IPS-18a (cell line): Measurements from ENCODE around the gene SLC35F1.

ENCODE experiments used
- H3K27ac ChIP-seq: one replicate; pipeline ENCODE4 v1.5.1; 2013; ENCODE audit warnings: low read length
- H3K27me3 ChIP-seq: one replicate; pipeline ENCODE4 v1.6.1; 2013; ENCODE audit warnings: mild to moderate bottlenecking, low read length; ENCODE audit not compliant: control insufficient read depth, insufficient read depth
- H3K36me3 ChIP-seq: one replicate; pipeline ENCODE4 v1.6.1; 2013; ENCODE audit warnings: low read depth, low read length; ENCODE audit not compliant: control insufficient read depth
- H3K4me1 ChIP-seq: one replicate; pipeline ENCODE4 v1.6.1; 2013; ENCODE audit warnings: low read depth, low read length; ENCODE audit not compliant: control insufficient read depth
- H3K4me3 ChIP-seq: one replicate; pipeline ENCODE4 v1.5.1; 2013; ENCODE audit warnings: low read length
- H3K9ac ChIP-seq: one replicate; pipeline ENCODE4 v1.6.1; 2013; ENCODE audit warnings: mild to moderate bottlenecking, low read length, moderate library complexity
- H3K9me3 ChIP-seq: one replicate; pipeline ENCODE4 v1.6.1; 2013; ENCODE audit warnings: low read depth, low read length; ENCODE audit not compliant: control insufficient read depth

SLC35F1 gene

DNA sequence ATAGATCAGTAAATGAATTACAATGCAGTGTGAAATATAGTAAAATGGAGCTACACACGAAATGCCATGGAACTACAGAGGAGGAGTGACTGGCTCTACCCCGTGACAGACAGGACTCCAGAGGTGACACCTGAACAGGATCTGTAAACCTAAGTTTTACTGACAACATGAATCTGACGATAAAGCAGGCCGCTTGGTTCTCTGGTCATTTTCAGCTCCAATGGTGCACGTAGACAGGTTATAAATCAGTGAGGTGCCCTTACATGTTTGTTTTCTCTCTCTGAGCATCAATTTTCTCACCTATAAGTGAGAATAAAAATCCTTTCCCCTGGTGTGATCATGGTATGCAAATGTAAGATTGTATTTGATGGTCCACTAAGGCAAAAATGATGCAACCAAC is 339.3 kb downstream of the SLC35F1 start:
- Histone ChIP-seq H3K9ac (no peak overlapping the region), H3K27me3 (no peaks in the 10 kb centered on the region), H3K4me3 (no peak overlapping the region), H3K4me1 (no peaks in the 10 kb centered on the region), H3K27ac (no peak overlapping the region), H3K9me3 (no peaks in the 10 kb centered on the region), H3K36me3 (no peaks in the 10 kb centered on the region)

DNA sequence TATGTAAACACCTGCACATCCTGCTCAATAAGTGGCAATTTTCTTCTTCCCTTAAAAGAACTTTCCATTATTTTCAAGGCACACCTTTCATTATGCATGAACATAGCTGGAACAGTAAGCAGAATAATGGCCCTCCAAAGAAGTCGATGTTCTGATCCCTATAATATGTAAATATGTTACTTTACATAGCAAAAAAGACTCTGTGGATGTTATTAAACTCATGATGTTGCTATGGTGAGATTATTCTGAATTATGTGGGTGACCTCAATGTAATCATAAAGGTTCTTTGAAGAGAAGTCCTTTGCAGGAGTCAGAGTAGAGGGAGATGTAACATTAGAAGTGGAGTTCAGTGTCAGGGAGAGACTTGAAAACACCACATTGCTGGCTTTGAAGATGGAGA is 341.1 kb downstream of the SLC35F1 start:
- no peaks in the 10 kb centered on the region for H3K9me3 ChIP-seq
- no peaks in the 10 kb centered on the region for H3K4me1 ChIP-seq
- no peak overlapping the region for H3K27ac ChIP-seq
- H3K9ac ChIP-seq = no peak overlapping the region
- no peaks in the 10 kb centered on the region for H3K27me3 ChIP-seq
- no peaks in the 10 kb centered on the region for H3K36me3 ChIP-seq
- H3K4me3 ChIP-seq = no peak overlapping the region

DNA sequence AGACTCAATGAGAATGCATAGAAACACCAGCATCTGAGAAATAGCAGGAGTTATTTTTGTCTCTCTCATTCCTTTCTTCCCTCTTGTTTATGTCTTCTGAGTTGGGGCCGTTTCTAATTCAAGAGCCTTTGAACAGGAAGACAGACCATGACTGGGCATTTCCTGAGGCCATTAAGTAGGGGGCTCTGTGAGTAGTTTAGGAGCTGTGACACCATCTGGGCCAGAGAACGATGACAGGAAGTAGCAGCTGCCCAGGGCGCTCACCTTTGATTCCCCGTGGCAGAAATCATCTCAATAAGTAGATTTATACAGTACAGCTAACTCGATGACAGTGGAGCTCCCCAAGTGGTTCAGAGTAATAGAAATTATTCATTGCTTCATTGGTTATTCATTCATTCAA is 342.6 kb downstream of the SLC35F1 start:
- no peaks in the 10 kb centered on the region for H3K4me1 ChIP-seq
- no peaks in the 10 kb centered on the region for H3K36me3 ChIP-seq
- no peak overlapping the region for H3K4me3 ChIP-seq
- no peak overlapping the region for H3K9ac ChIP-seq
- no peak overlapping the region for H3K27ac ChIP-seq
- no peaks in the 10 kb centered on the region for H3K9me3 ChIP-seq
- no peaks in the 10 kb centered on the region for H3K27me3 ChIP-seq

DNA sequence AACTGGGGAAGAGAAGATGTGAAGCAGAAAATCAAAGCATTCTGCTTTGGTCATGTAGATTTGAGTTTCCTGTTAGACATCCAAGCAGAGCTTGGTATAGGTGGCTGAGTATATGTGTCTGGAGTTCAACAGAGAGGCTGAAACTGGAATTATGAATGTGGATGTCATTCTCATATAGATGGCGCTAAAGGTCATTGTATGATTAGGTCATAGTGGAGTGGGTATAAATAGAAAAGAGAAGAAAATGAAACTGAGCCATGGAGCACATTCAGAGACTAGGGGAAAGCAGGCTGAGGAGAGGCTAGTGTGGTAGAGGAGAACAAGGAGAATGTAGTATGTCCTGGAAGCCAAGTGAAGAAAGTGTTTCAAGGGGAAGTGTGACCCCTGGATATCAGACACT is 345.4 kb downstream of the SLC35F1 start:
- no peak overlapping the region for H3K9ac ChIP-seq
- H3K27ac ChIP-seq = no peak overlapping the region
- no peak overlapping the region for H3K4me3 ChIP-seq
- no peaks in the 10 kb centered on the region for H3K9me3 ChIP-seq
- H3K36me3 ChIP-seq = no peaks in the 10 kb centered on the region
- H3K4me1 ChIP-seq = no peaks in the 10 kb centered on the region
- H3K27me3 ChIP-seq = no peaks in the 10 kb centered on the region

DNA sequence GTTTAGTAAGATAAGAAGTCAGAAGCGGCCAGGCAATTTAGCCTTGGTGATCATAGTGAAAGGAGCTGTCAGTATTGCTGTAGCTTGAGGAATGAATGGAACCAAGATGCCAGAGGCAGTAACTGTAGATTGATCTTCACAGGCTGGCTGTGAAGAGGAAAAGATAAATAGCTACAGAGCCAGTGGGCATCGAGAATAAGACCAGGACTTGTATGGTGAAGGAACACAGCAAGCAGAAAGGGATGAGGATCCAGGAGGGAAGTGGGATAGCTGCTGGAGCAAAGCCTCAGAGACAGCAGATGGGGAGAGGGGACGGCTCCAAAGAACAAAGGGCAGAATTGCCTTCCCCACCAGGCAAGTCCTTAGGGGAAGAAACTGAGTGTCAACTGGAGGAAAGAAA is 346.7 kb downstream of the SLC35F1 start:
- Histone ChIP-seq H3K4me1 (no peaks in the 10 kb centered on the region), H3K27ac (no peak overlapping the region), H3K9me3 (no peaks in the 10 kb centered on the region), H3K27me3 (no peaks in the 10 kb centered on the region), H3K4me3 (no peak overlapping the region), H3K36me3 (no peaks in the 10 kb centered on the region), H3K9ac (no peak overlapping the region)

DNA sequence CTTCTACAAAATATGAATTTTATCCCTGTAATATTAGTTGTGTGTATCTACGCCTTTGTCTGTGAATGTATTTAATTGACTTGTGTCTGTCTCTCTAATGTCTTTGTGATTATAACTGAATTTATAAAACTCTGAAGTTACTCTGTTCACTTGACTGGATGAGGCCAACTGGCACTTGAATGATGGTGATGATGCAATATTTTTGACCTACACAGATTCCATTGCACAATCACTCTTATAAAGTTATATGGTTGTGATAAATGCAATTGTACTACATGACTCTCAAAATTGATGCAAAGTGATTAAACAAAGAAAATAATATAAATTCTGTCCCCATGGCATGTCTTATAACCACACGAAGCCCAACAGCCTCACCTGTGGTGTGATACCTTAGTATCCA is 353.8 kb downstream of the SLC35F1 start:
- Histone ChIP-seq H3K4me1 (no peaks in the 10 kb centered on the region), H3K4me3 (no peak overlapping the region), H3K9me3 (no peaks in the 10 kb centered on the region), H3K36me3 (no peaks in the 10 kb centered on the region), H3K9ac (no peak overlapping the region), H3K27ac (no peak overlapping the region), H3K27me3 (no peaks in the 10 kb centered on the region)

DNA sequence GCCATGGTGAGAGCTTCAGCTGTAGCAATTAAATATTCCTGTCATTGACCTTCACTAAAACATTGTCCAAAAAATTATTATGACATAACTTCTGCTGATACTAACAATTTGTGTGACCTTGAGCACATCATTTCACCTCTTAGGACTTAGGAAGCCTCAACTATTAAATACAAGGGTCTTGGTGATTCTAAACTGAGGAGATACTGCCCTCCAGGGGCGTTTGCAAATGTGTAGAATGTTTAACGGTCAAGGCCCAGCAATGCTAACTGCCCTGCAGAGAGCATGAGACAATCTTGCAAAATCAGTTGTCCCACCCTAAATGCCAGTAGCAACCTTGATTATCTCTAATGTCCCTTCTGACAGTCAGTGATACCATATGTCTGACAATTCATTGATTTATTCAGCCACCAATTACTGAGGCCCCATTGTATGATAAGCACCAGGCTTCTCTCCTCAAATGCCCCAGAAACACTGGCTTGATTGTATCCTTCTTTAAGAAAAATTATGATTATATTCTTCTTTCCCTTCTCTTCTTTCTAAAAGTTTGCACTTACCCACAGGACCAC is 356.9 kb downstream of the SLC35F1 start:
- H3K27ac ChIP-seq = no peak overlapping the region
- no peaks in the 10 kb centered on the region for H3K9me3 ChIP-seq
- no peaks in the 10 kb centered on the region for H3K36me3 ChIP-seq
- no peak overlapping the region for H3K9ac ChIP-seq
- no peak overlapping the region for H3K4me3 ChIP-seq
- H3K4me1 ChIP-seq = no peaks in the 10 kb centered on the region
- H3K27me3 ChIP-seq = no peaks in the 10 kb centered on the region

DNA sequence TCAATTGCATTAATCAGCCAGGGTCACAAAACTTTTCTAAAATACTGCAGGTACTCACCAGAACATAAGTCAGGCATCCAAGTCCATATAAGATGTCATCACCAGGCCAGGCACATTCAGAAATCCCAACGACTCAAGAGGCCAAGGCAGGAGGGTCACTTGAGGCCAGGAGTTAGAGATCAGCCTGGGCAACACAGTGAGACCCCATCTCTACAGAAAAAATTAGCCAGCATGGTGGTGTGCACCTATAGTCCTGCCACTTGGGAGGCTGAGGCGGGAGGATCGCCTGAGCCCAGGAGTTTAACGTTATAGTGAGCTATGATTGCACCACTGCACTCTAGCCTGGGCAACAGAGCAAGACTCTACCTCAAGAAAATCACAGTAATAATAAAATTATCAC is 362.6 kb downstream of the SLC35F1 start:
- no peaks in the 10 kb centered on the region for H3K36me3 ChIP-seq
- H3K9me3 ChIP-seq = no peaks in the 10 kb centered on the region
- H3K9ac ChIP-seq = no peak overlapping the region
- H3K4me3 ChIP-seq = no peak overlapping the region
- no peaks in the 10 kb centered on the region for H3K4me1 ChIP-seq
- no peaks in the 10 kb centered on the region for H3K27me3 ChIP-seq
- no peak overlapping the region for H3K27ac ChIP-seq

DNA sequence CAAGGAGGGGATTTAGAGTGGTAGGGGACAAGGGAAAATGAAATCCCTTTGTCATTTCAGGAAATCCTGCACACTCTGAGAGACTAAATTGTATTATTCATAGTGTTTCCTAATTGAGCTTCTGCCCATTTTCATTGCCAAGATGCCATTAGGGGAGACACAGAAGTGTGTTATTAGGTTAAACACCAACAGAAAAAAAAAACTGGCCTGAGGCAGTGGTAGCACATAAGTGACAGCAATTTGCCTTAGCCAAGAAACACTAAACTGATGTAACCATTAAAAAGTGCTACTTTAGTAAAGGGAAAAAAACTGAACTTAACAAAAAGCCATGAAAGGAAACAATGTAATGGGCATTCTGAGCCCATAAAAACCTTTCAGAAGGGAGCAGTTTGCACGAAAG is 370.6 kb downstream of the SLC35F1 start:
- no peak overlapping the region for H3K27ac ChIP-seq
- no peaks in the 10 kb centered on the region for H3K4me1 ChIP-seq
- H3K9ac ChIP-seq = no peak overlapping the region
- H3K9me3 ChIP-seq = no peaks in the 10 kb centered on the region
- H3K4me3 ChIP-seq = no peak overlapping the region
- no peaks in the 10 kb centered on the region for H3K27me3 ChIP-seq
- no peaks in the 10 kb centered on the region for H3K36me3 ChIP-seq

DNA sequence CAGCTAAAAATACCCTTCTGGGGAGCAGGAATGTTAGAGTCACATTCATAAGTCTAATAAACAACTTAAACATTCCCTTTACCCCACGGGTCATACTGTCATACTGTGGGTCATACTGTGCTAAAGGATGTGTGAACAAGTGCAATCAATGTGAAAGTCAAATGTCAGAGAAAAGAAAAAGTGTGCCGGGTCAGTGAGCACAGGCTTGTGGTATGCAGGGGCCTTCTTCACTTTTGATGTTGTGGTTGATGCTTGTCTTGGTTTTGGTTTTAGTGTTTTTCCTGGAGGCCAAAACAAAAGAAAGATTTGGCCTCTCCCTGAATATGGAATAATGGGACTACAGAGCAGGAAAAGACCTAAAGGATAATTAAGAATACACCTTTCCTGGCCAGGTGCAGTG is 373.1 kb downstream of the SLC35F1 start:
- Histone ChIP-seq H3K36me3 (no peaks in the 10 kb centered on the region), H3K4me3 (no peak overlapping the region), H3K9ac (no peak overlapping the region), H3K4me1 (no peaks in the 10 kb centered on the region), H3K27me3 (no peaks in the 10 kb centered on the region), H3K27ac (no peak overlapping the region), H3K9me3 (no peaks in the 10 kb centered on the region)

DNA sequence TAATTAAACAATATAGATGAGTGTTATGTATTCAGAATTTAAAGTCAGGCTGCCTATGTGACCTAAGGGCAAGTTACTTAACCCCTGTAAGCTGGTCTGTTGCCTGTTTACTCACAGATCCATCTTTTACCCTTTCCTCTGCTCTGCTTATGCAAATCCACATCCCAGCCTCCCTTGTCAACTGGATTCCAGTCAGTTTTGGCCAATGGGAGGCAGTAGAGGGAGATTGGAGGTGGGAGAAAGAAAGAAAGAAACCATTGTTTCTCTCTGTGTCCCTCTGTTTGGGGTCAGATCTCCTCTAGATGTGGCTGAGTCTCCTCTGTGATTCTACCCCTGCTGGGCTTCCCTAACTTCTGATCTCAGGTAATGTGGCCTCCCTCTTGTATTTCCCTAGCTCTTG is 374.2 kb downstream of the SLC35F1 start:
- no peak overlapping the region for H3K27ac ChIP-seq
- H3K4me3 ChIP-seq = no peak overlapping the region
- no peaks in the 10 kb centered on the region for H3K36me3 ChIP-seq
- no peaks in the 10 kb centered on the region for H3K4me1 ChIP-seq
- H3K27me3 ChIP-seq = no peaks in the 10 kb centered on the region
- no peak overlapping the region for H3K9ac ChIP-seq
- H3K9me3 ChIP-seq = no peaks in the 10 kb centered on the region

DNA sequence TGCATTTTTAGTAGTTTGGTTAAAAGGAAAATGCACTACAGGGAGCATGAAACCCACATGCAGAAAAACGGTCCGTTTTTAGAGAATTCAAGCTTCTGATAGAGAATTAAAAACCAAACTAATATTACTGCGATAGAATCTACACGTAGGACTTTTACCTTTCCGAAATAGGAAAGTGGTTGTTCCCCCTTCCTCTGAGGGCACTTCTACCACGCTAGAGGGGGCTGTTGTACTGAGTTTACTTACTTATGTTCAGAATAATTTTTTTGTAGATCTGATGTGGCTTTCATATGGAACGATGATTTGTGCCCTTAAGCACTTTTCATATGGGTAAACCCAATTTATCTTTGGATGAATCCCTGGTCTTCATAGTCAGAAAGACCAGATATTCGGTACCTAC is 376.7 kb downstream of the SLC35F1 start:
- Histone ChIP-seq H3K9ac (no peak overlapping the region), H3K27ac (no peak overlapping the region), H3K9me3 (no peaks in the 10 kb centered on the region), H3K4me1 (peaks cover 5% of the 10 kb centered on the region), H3K36me3 (no peaks in the 10 kb centered on the region), H3K27me3 (no peaks in the 10 kb centered on the region), H3K4me3 (no peak overlapping the region)
